HG03039 (cell line): ENCODE measurements around the gene TXNRD1.

Experiments used
- ATAC-seq: cut with Tn5 transposase; IDR thresholded peaks from one replicate; pipeline ENCODE4 v1.9.1; 2021; ENCODE audit warnings: mild to moderate bottlenecking, moderate library complexity; ENCODE audit not compliant: unreplicated experiment

The TXNRD1 gene

GRCh38 chr12:104345234-104346066 lies 129.9 kb downstream of the TXNRD1 start:
- ATAC-seq = no peak

GRCh38 chr12:104347374-104348075 lies 131.9 kb downstream of the TXNRD1 start:
- ATAC-seq = no peak

GRCh38 chr12:104348283-104348993 lies 132.9 kb downstream of the TXNRD1 start:
- ATAC-seq = no peak

GRCh38 chr12:104348994-104349494 lies 133.5 kb downstream of the TXNRD1 start:
- no peak for ATAC-seq

- no peak for ATAC-seq
Observed at GRCh38 chr12:104350211-104351056, 134.9 kb downstream of the TXNRD1 start.

GRCh38 chr12:104351057-104351983 lies 135.7 kb downstream of the TXNRD1 start:
- no peak for ATAC-seq

- ATAC-seq = no peak
Observed at GRCh38 chr12:104352106-104352713, 136.6 kb downstream of the TXNRD1 start.

- ATAC-seq = no peak
Observed at GRCh38 chr12:104353012-104353981, 137.7 kb downstream of the TXNRD1 start.

GRCh38 chr12:104354167-104354867 lies 138.7 kb downstream of the TXNRD1 start:
- no peak for ATAC-seq

- ATAC-seq = no peak
Observed at GRCh38 chr12:104354868-104355570, 139.4 kb downstream of the TXNRD1 start.

- no peak for ATAC-seq
Observed at GRCh38 chr12:104355630-104356029, 140.1 kb downstream of the TXNRD1 start.

- no peak for ATAC-seq
Observed at GRCh38 chr12:104356231-104357115, 140.9 kb downstream of the TXNRD1 start.

- ATAC-seq = no peak
Observed at GRCh38 chr12:104357421-104357952, 141.9 kb downstream of the TXNRD1 start.

GRCh38 chr12:104358353-104359003 lies 142.9 kb downstream of the TXNRD1 start:
- ATAC-seq = no peak

- ATAC-seq = no peak
Observed at GRCh38 chr12:104359216-104359615, 143.6 kb downstream of the TXNRD1 start.
